Natural killer cell (primary cell): ENCODE data around the gene TMEM132D. TPM values are rescaled to one million over a fixed set of nuclear protein-coding genes. Genes with fewer than 3 reads are reported as not detected.

ENCODE experiments used
- ATAC-seq, 3 donors: fragments of 150-1000 bp in 2 of 3; fragments of 200-7000 bp in 1 of 3; cut with Tn5 transposase; 1 replicate in 1 of 3; 2 replicates in 2 of 3; pipeline ENCODE4 v1.10.0; 2021; ENCODE audit warnings: mild to moderate bottlenecking in 2 of 3, moderate library complexity in 2 of 3
- DNase-seq, 2 donors: peaks; one replicate each; pipeline versions ENCODE4 v3.0.0 to v3.0.0-alpha.2; 2013 to 2021; ENCODE audit warnings: mixed read lengths in 1 of 2
- H3K27ac ChIP-seq: one replicate; pipeline ENCODE4 v1.5.1; 2013; ENCODE audit warnings: mild to moderate bottlenecking, low read length
- H3K27me3 ChIP-seq: one replicate; pipeline ENCODE4 v1.6.1; 2013; ENCODE audit warnings: low read length; ENCODE audit not compliant: control insufficient read depth, insufficient read depth
- H3K36me3 ChIP-seq: one replicate; pipeline ENCODE4 v1.6.1; 2013; ENCODE audit warnings: low read length; ENCODE audit not compliant: control insufficient read depth, insufficient read depth
- H3K4me1 ChIP-seq: one replicate; pipeline ENCODE4 v1.6.1; 2013; ENCODE audit warnings: low read length; ENCODE audit not compliant: control insufficient read depth, insufficient read depth
- H3K4me3 ChIP-seq: one replicate; pipeline ENCODE4 v1.5.1; 2013; ENCODE audit warnings: low read length
- H3K9me3 ChIP-seq: one replicate; pipeline ENCODE4 v1.6.1; 2013; ENCODE audit warnings: low read length; ENCODE audit not compliant: control insufficient read depth, insufficient read depth
- H3K27ac Mint-ChIP-seq, 2 donors: one replicate each; pipeline ENCODE4 v1.8.0; 2022; ENCODE audit warnings: mild to moderate bottlenecking in 2 of 2, mixed read lengths in 2 of 2, moderate library complexity in 1 of 2
- H3K27me3 Mint-ChIP-seq, 2 donors: one replicate each; pipeline ENCODE4 v1.8.0; 2022; ENCODE audit warnings: low read depth in 2 of 2, mixed read lengths in 2 of 2
- H3K36me3 Mint-ChIP-seq: one replicate; pipeline ENCODE4 v1.8.0; 2022; ENCODE audit warnings: mixed read lengths
- H3K4me1 Mint-ChIP-seq, 2 donors: one replicate each; pipeline ENCODE4 v1.8.0; 2022; ENCODE audit warnings: mixed read lengths in 2 of 2
- H3K4me3 Mint-ChIP-seq: one replicate; pipeline ENCODE4 v1.8.0; 2022; ENCODE audit warnings: mild to moderate bottlenecking, moderate library complexity, mixed read lengths
- H3K9me3 Mint-ChIP-seq, 2 donors: one replicate each; pipeline ENCODE4 v1.8.0; 2022; ENCODE audit warnings: mixed read lengths in 2 of 2
- WGBS: methylation state at CpG from one replicate; pipeline ENCODE4 v1.1.7; 2013; ENCODE audit warnings: missing lambda C conversion rate; ENCODE audit not compliant: insufficient coverage; 5-methylcytosine and 5-hydroxymethylcytosine counted together
- intact Hi-C: fragments of 100-400 bp; cut with micrococcal nuclease; formaldehyde crosslinking; loops from one replicate; pipeline ENCODE4 v1.14.2; 2022
- total RNA-seq, 4 donors: library from RNA; stranded (reverse); fragments of 120-200 nt in 1 of 4; gene quantifications; one replicate each; pipeline versions ENCODE4 v1.2.3 to v1.2.4, GENCODE V29; 2013 to 2022
- TF ChIP-seq, protein P1 (sequence below): fragments of 200-600 bp; IDR thresholded peaks from one replicate; pipeline ENCODE4 v1.8.0; 2022; ENCODE audit warnings: antibody characterized with exemption

The TMEM132D gene
- total RNA-seq, 3 donors from 2014 or later (not counting 1 experiment from before 2014, with no cell fraction given): not detected

DNA sequence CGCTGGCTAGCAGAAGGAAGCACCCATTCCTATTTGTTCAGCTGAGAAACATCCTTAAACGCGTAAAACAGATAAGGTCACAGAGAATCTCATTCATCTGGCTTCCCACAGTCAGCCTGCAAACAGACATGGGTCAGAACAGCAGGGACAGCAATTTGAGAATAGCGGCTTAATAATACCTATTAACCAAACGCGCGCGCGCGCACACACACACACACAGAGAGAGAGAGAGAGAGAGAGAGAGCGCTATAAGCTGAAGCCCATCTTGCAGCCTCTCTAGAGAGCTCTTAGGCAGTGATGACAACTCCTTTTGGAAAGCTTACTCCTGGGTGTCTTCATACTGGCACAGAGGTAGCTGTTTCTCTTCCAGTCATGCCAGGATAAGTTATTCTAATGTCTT is 26.4 kb downstream of the TMEM132D start:
- TF ChIP-seq, protein P1, sequence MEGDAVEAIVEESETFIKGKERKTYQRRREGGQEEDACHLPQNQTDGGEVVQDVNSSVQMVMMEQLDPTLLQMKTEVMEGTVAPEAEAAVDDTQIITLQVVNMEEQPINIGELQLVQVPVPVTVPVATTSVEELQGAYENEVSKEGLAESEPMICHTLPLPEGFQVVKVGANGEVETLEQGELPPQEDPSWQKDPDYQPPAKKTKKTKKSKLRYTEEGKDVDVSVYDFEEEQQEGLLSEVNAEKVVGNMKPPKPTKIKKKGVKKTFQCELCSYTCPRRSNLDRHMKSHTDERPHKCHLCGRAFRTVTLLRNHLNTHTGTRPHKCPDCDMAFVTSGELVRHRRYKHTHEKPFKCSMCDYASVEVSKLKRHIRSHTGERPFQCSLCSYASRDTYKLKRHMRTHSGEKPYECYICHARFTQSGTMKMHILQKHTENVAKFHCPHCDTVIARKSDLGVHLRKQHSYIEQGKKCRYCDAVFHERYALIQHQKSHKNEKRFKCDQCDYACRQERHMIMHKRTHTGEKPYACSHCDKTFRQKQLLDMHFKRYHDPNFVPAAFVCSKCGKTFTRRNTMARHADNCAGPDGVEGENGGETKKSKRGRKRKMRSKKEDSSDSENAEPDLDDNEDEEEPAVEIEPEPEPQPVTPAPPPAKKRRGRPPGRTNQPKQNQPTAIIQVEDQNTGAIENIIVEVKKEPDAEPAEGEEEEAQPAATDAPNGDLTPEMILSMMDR: no peak

DNA sequence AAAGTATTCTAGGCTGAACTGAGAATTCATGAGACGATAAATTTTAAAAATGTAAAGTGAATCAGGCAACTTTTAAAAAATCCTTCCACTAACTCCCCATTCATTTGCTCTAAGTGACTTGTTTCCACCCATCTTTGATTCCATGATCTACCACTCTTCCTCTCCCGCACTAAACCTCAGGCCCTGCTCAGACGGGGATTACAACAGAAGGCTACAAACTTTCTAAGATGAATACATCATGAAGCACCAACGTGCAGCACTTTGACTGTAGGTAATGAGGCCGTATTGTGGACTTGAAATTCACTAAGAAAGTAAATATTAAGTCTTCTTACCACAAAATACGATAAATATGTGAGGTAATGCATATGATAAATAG is 30.0 kb downstream of the TMEM132D start:
- H3K4me3 ChIP-seq: no peak overlapping the region
- TF ChIP-seq, protein P1: no peak
- Mint-ChIP-seq H3K4me1 (no peaks in the 10 kb centered on the region), H3K4me3 (no peak overlapping the region), H3K36me3 (no peaks in the 10 kb centered on the region), H3K9me3 (peaks cover 0 to 4% of the 10 kb centered on the region in 2 donors), H3K27me3 (peaks cover 15 to 20% of the 10 kb centered on the region in 2 donors), H3K27ac (no peak overlapping the region)
- no peaks in the 10 kb centered on the region for H3K9me3 ChIP-seq
- no peaks in the 10 kb centered on the region for H3K4me1 ChIP-seq
- DNase-seq (no peak), ATAC-seq (no peak)
- H3K36me3 ChIP-seq: no peaks in the 10 kb centered on the region
- H3K27me3 ChIP-seq: no peaks in the 10 kb centered on the region
- intact Hi-C loops: no loop called here
- H3K27ac ChIP-seq: no peak overlapping the region
- 77% methylated on average over 4 of the region's 6 CpGs for WGBS

More for the DNA sequence above, 26.4 kb downstream of the TMEM132D start:
- ATAC-seq: no peak
- Histone ChIP-seq H3K4me3 (no peak overlapping the region), H3K27ac (no peak overlapping the region), H3K36me3 (no peaks in the 10 kb centered on the region), H3K4me1 (no peaks in the 10 kb centered on the region), H3K27me3 (no peaks in the 10 kb centered on the region), H3K9me3 (peaks cover 2% of the 10 kb centered on the region)
- no peak for DNase-seq
- WGBS: 94% methylated on average over 10 of the region's 11 CpGs
- intact Hi-C loops: no loop called here
- H3K27me3 Mint-ChIP-seq: peaks cover 18 to 28% of the 10 kb centered on the region in 2 donors
- peaks cover 0 to 6% of the 10 kb centered on the region in 2 donors for H3K9me3 Mint-ChIP-seq
- H3K4me1 Mint-ChIP-seq: no peaks in the 10 kb centered on the region
- no peaks in the 10 kb centered on the region for H3K36me3 Mint-ChIP-seq
- no peak overlapping the region for H3K27ac Mint-ChIP-seq
- H3K4me3 Mint-ChIP-seq: no peak overlapping the region

DNA sequence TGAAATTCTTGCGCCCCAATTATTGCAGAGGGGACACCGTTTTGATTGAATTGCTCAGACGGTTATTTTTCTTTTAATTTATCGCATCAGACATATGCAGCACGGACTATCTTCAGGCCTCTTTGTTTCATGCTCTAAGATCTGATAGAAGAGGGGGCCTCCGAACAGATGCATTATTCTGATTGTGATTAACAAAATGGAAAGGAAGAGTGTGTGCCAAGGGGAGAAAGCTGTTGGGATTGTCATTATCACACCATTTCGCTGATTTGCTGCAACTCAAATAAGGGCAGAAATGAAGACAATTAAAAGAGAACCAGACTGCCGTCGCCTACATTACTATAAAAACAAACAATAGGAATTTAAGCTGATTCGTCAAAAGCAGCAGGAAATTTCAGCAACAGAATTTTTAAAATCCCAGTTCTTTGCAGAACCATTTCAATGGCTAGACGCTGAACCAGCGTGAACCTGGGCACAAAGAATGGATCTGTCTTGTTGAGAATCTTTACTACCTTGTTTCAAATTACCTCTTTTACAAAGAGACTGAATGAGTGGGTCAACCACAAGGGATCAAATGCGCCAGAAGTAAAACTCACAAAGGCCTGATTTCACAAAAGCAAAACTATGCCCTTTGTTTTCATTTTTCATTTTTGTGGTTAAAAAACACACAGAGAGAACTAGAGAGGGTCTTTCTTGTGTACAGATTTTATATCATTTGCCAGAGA is 30.6 kb downstream of the TMEM132D start:
- no peak overlapping the region for H3K27ac Mint-ChIP-seq
- intact Hi-C loops: no loop called here
- Histone ChIP-seq H3K36me3 (no peaks in the 10 kb centered on the region), H3K4me1 (no peaks in the 10 kb centered on the region), H3K27ac (no peak overlapping the region), H3K9me3 (no peaks in the 10 kb centered on the region), H3K27me3 (no peaks in the 10 kb centered on the region), H3K4me3 (no peak overlapping the region)
- 73% methylated on average over 12 of the region's 13 CpGs for WGBS
- peaks cover 15 to 18% of the 10 kb centered on the region in 2 donors for H3K27me3 Mint-ChIP-seq
- ATAC-seq (no peak), DNase-seq (no peak)
- no peak overlapping the region for H3K4me3 Mint-ChIP-seq
- TF ChIP-seq, protein P1: no peak
- H3K36me3 Mint-ChIP-seq: no peaks in the 10 kb centered on the region
- H3K9me3 Mint-ChIP-seq: peaks cover 0 to 4% of the 10 kb centered on the region in 2 donors
- H3K4me1 Mint-ChIP-seq: no peaks in the 10 kb centered on the region
